Spleen (tissue), 7 donors: ENCODE data around the gene QSER1.

Source experiments
- CTCF ChIP-seq, 11 experiments: fragments of 200-600 bp in 7 of 11; fragments of 450-650 bp in 4 of 11; sonication (generic) in 4 of 11; IDR thresholded peaks in 8 of 11; conservative IDR thresholded peaks in 3 of 11; 1 replicate in 7 of 11; 2 replicates in 4 of 11; pipeline versions ENCODE4 v1.4.0 to v1.8.0; 2016 to 2021; ENCODE audit warnings: antibody characterized with exemption in 11 of 11, inconsistent platforms in 4 of 11, mild to moderate bottlenecking in 1 of 11
- POLR2A ChIP-seq, 3 donors: fragments of 450-650 bp; IDR thresholded peaks; one replicate each; pipeline ENCODE4 v1.5.1; 2017; ENCODE audit warnings: antibody characterized with exemption in 3 of 3, mild to moderate bottlenecking in 1 of 3
- POLR2AphosphoS5 ChIP-seq, 3 donors: sonication (generic); formaldehyde crosslinking; IDR thresholded peaks; one replicate each; pipeline ENCODE4 v1.5.1; 2017; ENCODE audit warnings: antibody characterized with exemption in 3 of 3
- donor health status: DM: no; HTN: no; CAD: no; lungs with moderate emphysema.
- donor health status: DM: no; HTN: no; CAD: no.
- donor health status: DM: no; HTN: no; CAD: no.

- TF ChIP-seq CTCF (IDR thresholded peaks at IDR 0.05 in 8 of 11, conservative IDR thresholded peaks at IDR 0.05 in 3 of 11) (no peak), POLR2A (IDR thresholded peaks at IDR 0.05) (no peak), POLR2AphosphoS5 (IDR thresholded peaks at IDR 0.05) (no peak)
These were observed 80.2 kb downstream of the QSER1 start for GRCh38 chr11:32972781-32973180.
